Measurements from ENCODE around the gene ARSG.

ARSG gene

GRCh38 chr17:68457168-68457538 lies 165.9 kb downstream of the ARSG start, which contains the start of gene WIPI1 (continued):
- TF ChIP-seq CTCF (tag by site-specific recombination; IDR thresholded peaks at IDR 0.05) (no peak), IKZF3 (tag by site-specific recombination; IDR thresholded peaks at IDR 0.05) (0 out of 2 replicates have a peak, but pooled peaks have one; percentile 10), ZNF521 (tag by site-specific recombination; IDR thresholded peaks at IDR 0.05) (no peak)

GRCh38 chr17:68457539-68458259 lies 166.4 kb downstream of the ARSG start:
- ChIA-PET CTCF (interaction anchor here (0.6 to 4.5 kb wide), 17 partner anchors 10 to 371 kb away, joined by 3 to 35 read pairs (median 4); partner anchors contain the start of gene PRKAR1A), POLR2A (interaction anchor here (0.6 to 4.1 kb wide), 14 partner anchors 10 to 449 kb away, joined by 3 to 32 read pairs (median 4); partner anchors contain the start of genes AMZ2, KPNA2 and PRKAR1A)
- H3K27ac ChIP-seq (ENCODE audit: extremely low read depth, low read depth, low read length) = no peak overlapping the region
- no peaks in the 10 kb centered on the region for H3K36me3 ChIP-seq (ENCODE audit: control insufficient read depth in 2 of 2, insufficient read depth in 1 of 2, low read length in 2 of 2)
- peak overlapping the region; percentile 42 for H3K4me3 ChIP-seq (ENCODE audit: low read depth, low read length)
- no peaks in the 10 kb centered on the region for H3K9me3 ChIP-seq (ENCODE audit: control insufficient read depth, insufficient read depth, low read depth, low read length)
- peaks cover 14% of the 10 kb centered on the region for H3K4me1 ChIP-seq (ENCODE audit: control insufficient read depth, insufficient read depth, low read length)
- TF ChIP-seq GLIS2 (tag by site-specific recombination; IDR thresholded peaks at IDR 0.05) (peak; percentile 45), ZNF391 (tag by site-specific recombination; IDR thresholded peaks at IDR 0.05; ENCODE audit: borderline replicate concordance, low read depth) (no peak), SP2 (tag by site-specific recombination; IDR thresholded peaks at IDR 0.05) (peak; percentile 97), ZNF155 (tag by site-specific recombination; IDR thresholded peaks at IDR 0.05) (no peak), ZNF24 (tag by site-specific recombination; IDR thresholded peaks at IDR 0.05) (0 out of 2 replicates have a peak, but pooled peaks have one; percentile 25), GLIS1 (tag by site-specific recombination; IDR thresholded peaks at IDR 0.05) (0 out of 2 replicates have a peak, but pooled peaks have one; percentile 13), ZNF394 (tag by site-specific recombination; IDR thresholded peaks at IDR 0.05; ENCODE audit: borderline replicate concordance) (peak; percentile 25; the same call in 1 of the 2 replicates), KLF1 (tag by site-specific recombination; IDR thresholded peaks at IDR 0.05) (peak; percentile 87), ZNF580 (tag by site-specific recombination; IDR thresholded peaks at IDR 0.05) (no peak), ZSCAN30 (tag by site-specific recombination; IDR thresholded peaks at IDR 0.05) (0 out of 2 replicates have a peak, but pooled peaks have one; percentile 41), SP7 (tag by site-specific recombination; IDR thresholded peaks at IDR 0.05) (peak; percentile 43), ZNF660 (tag by site-specific recombination; IDR thresholded peaks at IDR 0.05) (peak; percentile 77), ZNF629 (tag by site-specific recombination; IDR thresholded peaks at IDR 0.05) (peak; percentile 92), ZFHX2 (tag by site-specific recombination; conservative IDR thresholded peaks at IDR 0.05) (peak; percentile 20; the same call in 1 of the 2 replicates), ZBTB17 (tag by site-specific recombination; IDR thresholded peaks at IDR 0.05) (peak; percentile 70), KLF9 (tag by site-specific recombination; IDR thresholded peaks at IDR 0.05; ENCODE audit: low read depth) (peak; percentile 87), ZNF398 (tag by site-specific recombination; IDR thresholded peaks at IDR 0.05) (0 out of 2 replicates have a peak, but pooled peaks have one; percentile 16), ZNF600 (tag by site-specific recombination; IDR thresholded peaks at IDR 0.05) (peak; percentile 20; the same call in 1 of the 2 replicates), ZNF843 (tag by site-specific recombination; IDR thresholded peaks at IDR 0.05) (no peak), IKZF3 (tag by site-specific recombination; IDR thresholded peaks at IDR 0.05) (peak; percentile 93), ZNF174 (tag by site-specific recombination; IDR thresholded peaks at IDR 0.05) (no peak), PATZ1 (tag by site-specific recombination; IDR thresholded peaks at IDR 0.05) (peak; percentile 28; the same call in 1 of the 2 replicates), BCL11B (tag by site-specific recombination; IDR thresholded peaks at IDR 0.05; ENCODE audit: low read depth) (no peak), ZBTB21 (tag by site-specific recombination; IDR thresholded peaks at IDR 0.05) (peak; percentile 86), ZBTB20 (tag by site-specific recombination; IDR thresholded peaks at IDR 0.05) (peak; percentile 79)
